ENCODE measurements around the gene DRC1.

GRCh38 chr2:26475037-26475436 is 73.3 kb downstream of the DRC1 start:
- TF ChIP-seq CTCF (IDR thresholded peaks at IDR 0.05) (no peak), USF2 (IDR thresholded peaks at IDR 0.05; ENCODE audit: borderline replicate concordance, low read depth, low read length) (no peak)

Measured in SK-N-SH (cell line).